Measurements from ENCODE around the gene AKAP6.

AKAP6 gene

GRCh38 chr14:32349322-32349721 is 20.2 kb downstream of the AKAP6 start:
- Histone ChIP-seq H3K9me2 (replicated peaks; ENCODE audit: control insufficient read depth, low read length) (no peaks in the 10 kb centered on the region), H3K27ac (ENCODE audit: low read depth, low read length) (no peak overlapping the region), H3K36me3 (ENCODE audit: control insufficient read depth, low read length) (no peaks in the 10 kb centered on the region), H4K20me1 (ENCODE audit: control insufficient read depth, insufficient read depth, low read depth, low read length) (no peaks in the 10 kb centered on the region), H3K27me3 (ENCODE audit: control insufficient read depth, low read length) (no peaks in the 10 kb centered on the region), H3K9me3 (ENCODE audit: control insufficient read depth, insufficient read depth, low read length) (no peaks in the 10 kb centered on the region), H3K4me1 (ENCODE audit: control insufficient read depth, low read length) (no peaks in the 10 kb centered on the region), H3K4me2 (ENCODE audit: low read length) (no peak overlapping the region), H3K4me3 (ENCODE audit: low read length) (no peak overlapping the region), H3F3A (ENCODE audit: control insufficient read depth, insufficient read depth) (no peaks in the 10 kb centered on the region), H3K79me2 (ENCODE audit: control insufficient read depth, low read length) (no peaks in the 10 kb centered on the region)
- TF ChIP-seq EZH2phosphoT487 (IDR thresholded peaks at IDR 0.05; ENCODE audit: borderline replicate concordance, low read length): no peak
- no peak for TF ChIP-seq CTCF (IDR thresholded peaks at IDR 0.05; ENCODE audit: low read depth, low read length, poor library complexity, severe bottlenecking)

- H3K4me2 ChIP-seq (ENCODE audit: low read length): no peak overlapping the region
- no peaks in the 10 kb centered on the region for H4K20me1 ChIP-seq (ENCODE audit: control insufficient read depth, insufficient read depth, low read depth, low read length)
- H3K9me3 ChIP-seq (ENCODE audit: control insufficient read depth, insufficient read depth, low read length): no peaks in the 10 kb centered on the region
- no peak overlapping the region for H3K4me3 ChIP-seq (ENCODE audit: low read length)
- no peaks in the 10 kb centered on the region for H3K79me2 ChIP-seq (ENCODE audit: control insufficient read depth, low read length)
- TF ChIP-seq CTCF (IDR thresholded peaks at IDR 0.05; ENCODE audit: low read depth, low read length, poor library complexity, severe bottlenecking): no peak
- no peak for TF ChIP-seq EZH2phosphoT487 (IDR thresholded peaks at IDR 0.05; ENCODE audit: borderline replicate concordance, low read length)
- no peaks in the 10 kb centered on the region for H3K36me3 ChIP-seq (ENCODE audit: control insufficient read depth, low read length)
- no peaks in the 10 kb centered on the region for H3K4me1 ChIP-seq (ENCODE audit: control insufficient read depth, low read length)
- no peak overlapping the region for H3K27ac ChIP-seq (ENCODE audit: low read depth, low read length)
- H3F3A ChIP-seq (ENCODE audit: control insufficient read depth, insufficient read depth): no peaks in the 10 kb centered on the region
- no peaks in the 10 kb centered on the region for H3K27me3 ChIP-seq (ENCODE audit: control insufficient read depth, low read length)
- no peaks in the 10 kb centered on the region for H3K9me2 ChIP-seq (replicated peaks; ENCODE audit: control insufficient read depth, low read length)
These were observed 20.9 kb downstream of the AKAP6 start for GRCh38 chr14:32350020-32350419.

- no peaks in the 10 kb centered on the region for H3K9me3 ChIP-seq (ENCODE audit: control insufficient read depth, insufficient read depth, low read length)
- no peaks in the 10 kb centered on the region for H3K4me1 ChIP-seq (ENCODE audit: control insufficient read depth, low read length)
- no peaks in the 10 kb centered on the region for H4K20me1 ChIP-seq (ENCODE audit: control insufficient read depth, insufficient read depth, low read depth, low read length)
- H3K27me3 ChIP-seq (ENCODE audit: control insufficient read depth, low read length): no peaks in the 10 kb centered on the region
- H3K79me2 ChIP-seq (ENCODE audit: control insufficient read depth, low read length): no peaks in the 10 kb centered on the region
- H3K36me3 ChIP-seq (ENCODE audit: control insufficient read depth, low read length): no peaks in the 10 kb centered on the region
- TF ChIP-seq CTCF (IDR thresholded peaks at IDR 0.05; ENCODE audit: low read depth, low read length, poor library complexity, severe bottlenecking) (no peak), EZH2phosphoT487 (IDR thresholded peaks at IDR 0.05; ENCODE audit: borderline replicate concordance, low read length) (no peak)
- H3F3A ChIP-seq (ENCODE audit: control insufficient read depth, insufficient read depth): no peaks in the 10 kb centered on the region
- H3K9me2 ChIP-seq (replicated peaks; ENCODE audit: control insufficient read depth, low read length): no peaks in the 10 kb centered on the region
- H3K4me2 ChIP-seq (ENCODE audit: low read length): no peak overlapping the region
- no peak overlapping the region for H3K27ac ChIP-seq (ENCODE audit: low read depth, low read length)
- no peak overlapping the region for H3K4me3 ChIP-seq (ENCODE audit: low read length)
These were observed 23.5 kb downstream of the AKAP6 start for GRCh38 chr14:32352631-32353030.

- Histone ChIP-seq H3K36me3 (ENCODE audit: control insufficient read depth, low read length) (no peaks in the 10 kb centered on the region), H3K4me3 (ENCODE audit: low read length) (no peak overlapping the region), H3K9me3 (ENCODE audit: control insufficient read depth, insufficient read depth, low read length) (no peaks in the 10 kb centered on the region), H3K4me2 (ENCODE audit: low read length) (no peak overlapping the region), H3K9me2 (replicated peaks; ENCODE audit: control insufficient read depth, low read length) (no peaks in the 10 kb centered on the region), H3F3A (ENCODE audit: control insufficient read depth, insufficient read depth) (no peaks in the 10 kb centered on the region), H4K20me1 (ENCODE audit: control insufficient read depth, insufficient read depth, low read depth, low read length) (no peaks in the 10 kb centered on the region), H3K27ac (ENCODE audit: low read depth, low read length) (no peak overlapping the region), H3K79me2 (ENCODE audit: control insufficient read depth, low read length) (no peaks in the 10 kb centered on the region), H3K27me3 (ENCODE audit: control insufficient read depth, low read length) (no peaks in the 10 kb centered on the region), H3K4me1 (ENCODE audit: control insufficient read depth, low read length) (no peaks in the 10 kb centered on the region)
- TF ChIP-seq CTCF (IDR thresholded peaks at IDR 0.05; ENCODE audit: low read depth, low read length, poor library complexity, severe bottlenecking) (no peak), EZH2phosphoT487 (IDR thresholded peaks at IDR 0.05; ENCODE audit: borderline replicate concordance, low read length) (no peak)
These were observed 25.6 kb downstream of the AKAP6 start for GRCh38 chr14:32354716-32355115.
